HG02970 (cell line): ENCODE results near the gene MRPL1.
"Not testable (repeated sequence)": the region's sequence is repeated elsewhere in the genome, so short reads cannot be mapped to it uniquely, and the experiment has no call there.

ENCODE experiments used
- ATAC-seq: cut with Tn5 transposase; IDR thresholded peaks from one replicate; pipeline ENCODE4 v1.9.1; 2021; ENCODE audit warnings: mild to moderate bottlenecking, moderate library complexity, moderate number of reproducible peaks; ENCODE audit not compliant: unreplicated experiment, low FRiP score

The MRPL1 gene

DNA sequence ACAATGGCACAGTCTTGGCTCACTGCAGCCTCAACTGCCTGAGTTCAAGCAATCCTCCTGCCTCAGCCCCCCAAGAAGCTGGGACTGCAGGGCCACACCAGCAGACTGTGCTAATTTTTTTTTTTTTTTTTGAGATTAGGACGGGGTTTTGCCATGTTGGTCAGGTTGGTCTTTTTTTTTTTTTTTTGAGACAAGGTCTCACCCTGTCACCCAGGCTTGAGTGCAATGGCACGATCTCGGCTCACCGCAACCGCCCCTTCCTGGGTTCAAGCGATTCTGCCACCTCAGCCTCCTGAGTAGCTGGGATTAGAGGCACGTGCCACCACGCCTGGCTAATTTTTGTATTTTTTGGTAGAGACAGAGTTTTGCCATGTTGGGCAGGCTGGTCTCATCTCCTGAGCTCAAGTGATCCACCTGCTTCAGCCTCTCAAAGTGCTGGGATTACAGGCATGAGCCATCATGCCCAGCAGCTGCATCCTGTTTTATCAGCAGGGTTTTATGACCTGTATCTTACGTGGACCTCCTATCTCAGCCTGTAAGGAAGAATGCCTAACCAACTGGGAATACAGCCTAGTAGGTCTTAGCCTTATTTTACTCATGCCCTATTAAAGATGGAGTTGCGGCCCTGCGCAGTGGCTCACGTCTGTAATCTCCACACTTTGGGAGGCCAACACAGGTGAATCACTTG lies 13.2 kb upstream of the MRPL1 start:
- no peak for ATAC-seq

- no peak for ATAC-seq
Observed at GRCh38 chr4:77852892-77853495, 9.6 kb upstream of the MRPL1 start.

DNA sequence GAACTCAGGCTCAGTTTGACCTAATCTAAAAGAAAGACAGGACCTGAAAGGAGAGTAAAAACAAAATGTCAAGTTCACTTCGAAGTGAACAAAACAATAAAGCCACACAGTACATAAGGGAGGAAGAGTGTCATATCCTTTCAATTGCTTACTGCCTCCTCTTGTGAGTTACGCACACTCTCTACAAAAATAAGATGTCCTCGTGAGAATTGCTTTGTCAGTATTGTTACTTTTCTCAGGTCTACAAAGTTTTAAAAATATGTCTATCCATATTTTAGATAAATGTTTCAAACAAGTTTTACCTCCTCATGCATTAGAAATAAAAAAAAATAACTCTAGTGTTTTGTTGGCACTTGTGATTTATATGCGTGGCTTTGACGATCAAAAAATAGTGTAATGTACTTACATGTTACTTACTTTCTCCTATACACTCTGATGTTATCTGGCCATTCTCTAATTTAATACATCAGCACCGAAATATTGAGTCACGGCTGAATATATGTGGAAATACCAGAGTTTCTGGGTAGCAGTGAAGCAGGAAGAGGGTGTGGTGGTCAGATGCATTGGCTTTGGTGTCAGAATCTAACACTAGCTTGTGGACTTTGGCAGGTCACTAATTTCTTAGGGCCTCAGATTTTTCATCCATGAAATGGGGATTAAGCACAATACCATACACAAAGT lies 8.1 kb upstream of the MRPL1 start:
- ATAC-seq, result no peak

DNA sequence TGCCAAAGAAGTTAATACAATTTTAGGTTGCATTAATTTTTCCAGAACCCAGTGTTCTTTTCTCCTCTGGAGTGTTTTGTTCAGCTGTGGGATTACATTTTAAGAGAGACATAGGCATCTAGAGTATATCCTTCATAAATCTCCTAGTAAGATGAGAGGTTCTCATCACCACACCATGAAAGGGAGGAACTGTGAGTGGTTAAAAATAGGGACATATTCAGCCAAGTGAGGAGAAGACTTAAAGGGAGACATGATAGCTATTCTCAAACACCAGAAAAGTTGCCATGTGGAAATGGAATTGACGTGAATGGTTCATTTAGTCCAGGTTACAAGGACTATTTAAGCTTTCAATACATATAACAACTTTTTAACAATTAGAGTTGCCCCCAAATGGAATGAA lies 6.5 kb upstream of the MRPL1 start:
- ATAC-seq, result no peak

DNA sequence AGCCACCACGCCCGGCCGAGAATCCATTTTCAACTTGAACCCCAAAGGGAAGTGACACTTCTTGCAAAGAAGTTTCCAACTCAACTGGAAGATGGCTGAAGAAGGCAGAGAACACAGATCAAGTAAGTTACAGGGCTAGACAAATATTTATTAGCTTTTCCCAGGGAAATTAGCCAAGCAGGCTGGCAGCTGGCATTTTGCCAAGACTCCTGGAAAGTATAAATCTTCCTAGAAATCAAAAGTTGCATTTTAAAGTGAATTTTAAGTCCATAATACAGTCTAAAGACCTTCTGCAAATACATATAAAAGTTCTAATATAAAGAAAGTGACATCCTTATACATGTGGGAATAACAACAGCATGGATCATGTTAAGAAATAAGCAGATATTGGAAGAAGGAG lies 3.4 kb upstream of the MRPL1 start:
- ATAC-seq, result no peak

GRCh38 chr4:77861495-77861894 lies 1.1 kb upstream of the MRPL1 start:
- ATAC-seq, result no peak

GRCh38 chr4:77863341-77863740 lies 711 bp downstream of the MRPL1 start:
- not testable (repeated sequence) for ATAC-seq

GRCh38 chr4:77865259-77865658 lies 2.6 kb downstream of the MRPL1 start:
- no peak for ATAC-seq

GRCh38 chr4:77872723-77873445 lies 10.3 kb downstream of the MRPL1 start:
- no peak for ATAC-seq

DNA sequence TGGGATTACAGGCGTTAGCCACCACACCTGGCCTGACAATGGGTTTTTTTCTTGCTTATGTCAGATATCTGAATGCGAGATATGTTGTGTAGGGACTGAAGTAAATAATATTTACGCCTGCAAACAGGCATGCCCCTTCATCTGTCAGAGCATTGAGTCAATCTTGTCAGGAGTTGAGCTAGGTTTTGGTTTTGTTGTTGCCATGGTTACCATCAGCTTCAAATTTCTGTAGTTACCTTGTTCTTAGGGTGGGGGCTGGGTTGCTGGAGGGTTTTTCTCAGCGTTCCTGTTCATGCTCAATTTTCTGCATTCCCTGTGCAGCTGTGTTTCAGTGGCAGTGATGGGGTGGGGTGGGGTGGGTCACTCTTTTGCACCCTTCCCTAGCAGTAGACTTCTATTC lies 14.5 kb downstream of the MRPL1 start:
- ATAC-seq, result no peak

GRCh38 chr4:77877771-77878565 lies 15.3 kb downstream of the MRPL1 start:
- ATAC-seq, result no peak

- no peak for ATAC-seq
Observed at GRCh38 chr4:77880784-77881183, 18.2 kb downstream of the MRPL1 start.

DNA sequence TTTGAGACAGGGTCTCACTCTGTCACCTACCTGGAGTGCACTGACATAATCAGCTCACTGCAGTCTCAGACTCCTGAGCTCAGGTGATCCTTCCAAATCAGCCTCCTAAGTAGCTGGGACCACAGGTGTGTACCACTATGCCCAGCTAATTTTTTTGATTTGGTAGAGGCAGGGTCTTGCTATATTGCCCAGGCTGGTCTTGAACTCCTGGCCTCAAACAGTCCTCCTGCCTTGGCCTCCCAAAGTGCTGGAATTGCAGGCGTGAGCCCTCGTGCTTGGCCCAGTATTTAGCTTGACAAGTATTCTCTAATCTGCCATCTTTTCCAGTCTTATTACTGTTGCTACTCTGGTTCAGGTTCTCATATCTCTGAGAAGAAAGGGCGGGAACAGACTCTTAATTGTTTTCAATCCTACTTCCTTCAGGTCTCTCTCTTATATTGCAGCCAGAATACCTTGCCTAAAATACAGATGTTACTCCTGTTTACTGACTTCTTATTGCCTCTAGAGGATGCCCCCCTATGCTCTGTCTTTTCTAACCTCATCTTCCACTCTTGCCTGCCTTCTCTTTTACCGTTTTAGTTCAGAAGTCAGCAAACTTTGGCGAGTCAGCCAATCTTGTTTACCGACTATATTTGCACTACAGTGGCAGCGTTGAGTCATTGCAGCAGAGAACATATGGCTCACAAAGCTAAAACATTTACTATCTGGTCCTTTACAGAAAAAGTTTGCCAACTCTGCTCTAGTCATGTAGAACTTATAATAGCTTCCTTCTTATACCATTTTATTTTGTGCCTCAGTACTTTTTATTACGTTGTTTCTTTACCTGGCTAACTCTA lies 19.0 kb downstream of the MRPL1 start:
- ATAC-seq, result no peak

- no peak for ATAC-seq
Observed at GRCh38 chr4:77893451-77893850, 30.8 kb downstream of the MRPL1 start.

DNA sequence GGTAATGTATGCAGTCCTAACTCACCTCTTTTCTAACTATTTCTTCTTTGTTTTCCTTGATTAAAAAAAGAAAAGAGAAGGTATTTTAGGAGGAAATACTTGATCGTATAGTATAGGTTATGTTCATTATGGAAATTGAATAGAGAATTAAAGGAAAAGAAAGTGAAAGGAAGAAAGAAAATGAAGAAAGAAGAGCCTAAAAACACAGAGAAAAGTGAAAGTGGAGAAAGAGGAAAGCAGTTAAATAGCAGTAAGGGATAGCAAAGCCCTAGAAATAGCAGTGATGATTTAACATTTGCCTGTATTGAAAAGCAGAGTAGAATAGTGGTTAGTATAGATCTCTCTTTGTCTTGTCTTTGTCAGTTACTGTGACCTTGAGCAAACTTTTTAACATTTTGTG lies 37.0 kb downstream of the MRPL1 start:
- no peak for ATAC-seq

- no peak for ATAC-seq
Observed at GRCh38 chr4:77903186-77903585, 40.6 kb downstream of the MRPL1 start.

DNA sequence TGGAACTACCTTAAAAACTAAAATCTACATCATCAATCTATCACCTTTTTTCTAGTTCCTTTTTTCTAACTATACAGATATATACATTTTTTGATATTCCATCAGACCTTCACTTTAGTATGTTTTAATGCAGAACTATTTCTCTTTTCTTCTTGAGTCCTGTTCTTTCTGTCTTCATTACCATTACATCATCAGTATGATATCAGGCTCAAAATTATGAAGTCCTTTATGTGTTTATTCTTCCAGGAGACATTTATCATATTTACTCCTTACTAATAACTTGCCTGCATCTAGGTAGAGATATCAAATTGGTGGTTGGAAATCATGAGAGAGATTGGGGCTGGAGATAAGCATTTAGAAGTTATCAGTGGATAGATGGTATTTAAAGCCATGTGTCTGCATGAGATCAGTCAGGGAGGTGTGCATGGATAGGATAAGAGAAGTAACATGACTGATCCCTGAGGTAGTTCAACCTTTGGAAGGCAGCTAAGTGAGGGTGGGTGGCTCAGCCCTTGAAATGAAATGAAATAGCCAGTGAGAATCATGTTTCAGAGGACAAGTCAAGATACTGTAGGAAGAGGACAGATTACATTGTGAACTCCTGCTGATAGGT lies 43.1 kb downstream of the MRPL1 start:
- ATAC-seq, result no peak

GRCh38 chr4:77910676-77911075 lies 48.0 kb downstream of the MRPL1 start:
- no peak for ATAC-seq

- no peak for ATAC-seq
Observed at GRCh38 chr4:77911091-77911490, 48.5 kb downstream of the MRPL1 start.
